Hepatocyte (in vitro differentiated cells): Measurements from ENCODE around the gene HOXB4. TPM values are rescaled to one million over a fixed set of nuclear protein-coding genes. Genes with fewer than 3 reads are reported as not detected.
A peak's percentile ranks its signal among the peaks of the same experiment; 100 is the strongest.

ENCODE experiments used
- DNase-seq: peaks from one replicate; pipeline ENCODE4 v3.0.0-alpha.2; 2016; ENCODE audit warnings: low spot score
- H2AFZ ChIP-seq: fragments of 200-600 bp; sonication (generic); 2 replicates; pipeline ENCODE4 v1.6.0; 2016; ENCODE audit warnings: antibody characterized with exemption, mild to moderate bottlenecking
- H3K27ac ChIP-seq: fragments of 200-600 bp; sonication (generic); 2 replicates; pipeline ENCODE4 v1.5.1; 2016; ENCODE audit warnings: mild to moderate bottlenecking
- H3K27me3 ChIP-seq: fragments of 200-600 bp; sonication (generic); 2 replicates; pipeline ENCODE4 v1.6.1; 2016
- H3K36me3 ChIP-seq: fragments of 200-600 bp; sonication (generic); replicated peaks from 2 replicates; pipeline ENCODE4 v1.5.1; 2016; ENCODE audit warnings: low read depth; ENCODE audit not compliant: insufficient read depth
- H3K4me1 ChIP-seq: fragments of 200-600 bp; sonication (generic); 2 replicates; pipeline ENCODE4 v1.5.1; 2016; ENCODE audit warnings: mild to moderate bottlenecking, moderate library complexity; ENCODE audit not compliant: insufficient read depth
- H3K4me2 ChIP-seq: fragments of 200-600 bp; sonication (generic); 2 replicates; pipeline ENCODE4 v1.6.0; 2016
- H3K4me3 ChIP-seq: fragments of 200-600 bp; sonication (generic); 2 replicates; pipeline ENCODE4 v1.5.1; 2016; ENCODE audit warnings: mild to moderate bottlenecking
- H3K79me2 ChIP-seq: fragments of 200-600 bp; sonication (generic); 2 replicates; pipeline ENCODE4 v1.6.0; 2017; ENCODE audit warnings: mild to moderate bottlenecking
- H3K9me2 ChIP-seq: fragments of 200-600 bp; sonication (generic); replicated peaks from 2 replicates; pipeline ENCODE4 v1.6.0; 2017; ENCODE audit warnings: mild to moderate bottlenecking; ENCODE audit not compliant: insufficient read depth
- H3K9me3 ChIP-seq: fragments of 200-600 bp; sonication (generic); 2 replicates; pipeline ENCODE4 v1.5.1; 2016; ENCODE audit warnings: low read depth, mild to moderate bottlenecking
- H4K20me1 ChIP-seq: fragments of 200-600 bp; sonication (generic); 2 replicates; pipeline ENCODE4 v1.6.0; 2016; ENCODE audit warnings: mild to moderate bottlenecking; ENCODE audit not compliant: insufficient read depth, poor library complexity, severe bottlenecking
- EZH2 ChIP-seq: fragments of 200-600 bp; sonication (generic); IDR thresholded peaks from 2 replicates; pipeline ENCODE4 v1.6.1; 2016; ENCODE audit warnings: antibody characterized with exemption, mild to moderate bottlenecking, borderline replicate concordance
- EZH2phosphoT487 ChIP-seq: fragments of 200-600 bp; sonication (generic); IDR thresholded peaks from one replicate; pipeline ENCODE4 v1.6.1; 2018; ENCODE audit warnings: antibody characterized with exemption, mild to moderate bottlenecking, low read depth, moderate library complexity; ENCODE audit not compliant: unreplicated experiment, severe bottlenecking
- WGBS: methylation state at CpG from one replicate; pipeline ENCODE4 v1.1.6; 2016; ENCODE audit warnings: low lambda C conversion rate; ENCODE audit errors: missing lambda C conversion rate; 5-methylcytosine and 5-hydroxymethylcytosine counted together
- polyA plus RNA-seq: library from polyadenylated mRNA; unstranded; fragments of >200 nt; fragmentation: Nextera tagmentation; extraction: Ambion mirVana; gene quantifications from 2 replicates; pipeline ENCODE4 v1.2.1, GENCODE V29; 2016
- total RNA-seq: library from RNA; depleted of rRNA; stranded (reverse); fragments of >200 nt; gene quantifications from 2 replicates; pipeline ENCODE4 v1.2.3, GENCODE V29; 2014
- TF ChIP-seq, protein P1 (sequence below): fragments of 200-600 bp; sonication (generic); IDR thresholded peaks from 2 replicates; pipeline ENCODE4 v1.5.1; 2016; ENCODE audit warnings: antibody characterized with exemption, mild to moderate bottlenecking; ENCODE audit not compliant: poor library complexity

Gene HOXB4
- total and polyA plus RNA-seq, 2 experiments from 2014 or later, result 1.8 to 2.2 TPM

DNA sequence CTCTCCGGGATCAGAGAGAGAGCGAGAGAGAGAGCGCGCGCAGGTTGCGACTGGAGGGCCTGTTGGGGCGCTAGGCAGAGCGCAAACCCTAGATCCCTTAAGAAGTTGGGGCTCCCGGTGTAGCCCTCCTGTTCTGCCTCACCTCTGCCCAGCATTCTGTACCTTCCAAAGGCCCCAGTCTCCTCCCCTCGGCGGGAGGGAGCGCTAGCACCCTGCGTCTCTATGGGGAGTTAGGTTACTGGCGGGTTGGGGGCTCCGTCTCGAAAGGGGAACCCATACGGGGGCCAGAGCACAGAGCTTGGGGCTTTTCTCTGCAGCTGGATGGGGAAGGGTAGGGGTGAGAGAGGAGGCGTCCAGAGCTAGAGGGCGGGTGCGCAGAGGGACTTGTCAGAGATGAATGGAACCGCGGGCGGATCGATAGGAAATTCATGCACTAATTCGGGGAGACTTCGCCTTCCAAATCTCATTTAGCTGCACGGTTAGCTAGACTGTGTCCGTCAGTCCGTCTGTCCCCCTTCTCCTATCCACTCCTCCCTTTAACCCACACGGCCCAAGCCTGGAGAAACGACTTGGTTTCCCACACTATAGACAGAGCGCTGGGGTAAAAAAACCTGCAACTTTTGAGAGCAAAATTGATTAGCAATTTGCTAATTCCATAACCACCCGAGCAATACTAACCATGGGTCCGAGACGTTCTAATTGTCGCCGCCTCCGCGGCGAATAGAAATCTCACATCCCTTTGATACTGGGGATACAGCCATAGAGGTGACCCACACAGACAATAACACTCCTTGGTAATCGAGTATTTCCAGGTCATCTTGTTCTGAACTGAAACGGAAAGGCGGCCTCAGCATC is 693 bp upstream of the HOXB4 start:
- Histone ChIP-seq H2AFZ (no peak overlapping the region), H3K4me2 (peak overlapping the region; percentile 91), H3K9me2 (no peaks in the 10 kb centered on the region), H3K79me2 (peaks cover 25% of the 10 kb centered on the region), H4K20me1 (no peaks in the 10 kb centered on the region), H3K4me1 (peaks cover 18% of the 10 kb centered on the region), H3K27ac (peak overlapping the region; percentile 80), H3K36me3 (no peaks in the 10 kb centered on the region), H3K4me3 (peak overlapping the region; percentile 5), H3K27me3 (peaks cover 92% of the 10 kb centered on the region), H3K9me3 (no peaks in the 10 kb centered on the region)
- TF ChIP-seq EZH2phosphoT487, result peak; percentile 61
- TF ChIP-seq EZH2, result peak; percentile 69
- TF ChIP-seq, protein P1, sequence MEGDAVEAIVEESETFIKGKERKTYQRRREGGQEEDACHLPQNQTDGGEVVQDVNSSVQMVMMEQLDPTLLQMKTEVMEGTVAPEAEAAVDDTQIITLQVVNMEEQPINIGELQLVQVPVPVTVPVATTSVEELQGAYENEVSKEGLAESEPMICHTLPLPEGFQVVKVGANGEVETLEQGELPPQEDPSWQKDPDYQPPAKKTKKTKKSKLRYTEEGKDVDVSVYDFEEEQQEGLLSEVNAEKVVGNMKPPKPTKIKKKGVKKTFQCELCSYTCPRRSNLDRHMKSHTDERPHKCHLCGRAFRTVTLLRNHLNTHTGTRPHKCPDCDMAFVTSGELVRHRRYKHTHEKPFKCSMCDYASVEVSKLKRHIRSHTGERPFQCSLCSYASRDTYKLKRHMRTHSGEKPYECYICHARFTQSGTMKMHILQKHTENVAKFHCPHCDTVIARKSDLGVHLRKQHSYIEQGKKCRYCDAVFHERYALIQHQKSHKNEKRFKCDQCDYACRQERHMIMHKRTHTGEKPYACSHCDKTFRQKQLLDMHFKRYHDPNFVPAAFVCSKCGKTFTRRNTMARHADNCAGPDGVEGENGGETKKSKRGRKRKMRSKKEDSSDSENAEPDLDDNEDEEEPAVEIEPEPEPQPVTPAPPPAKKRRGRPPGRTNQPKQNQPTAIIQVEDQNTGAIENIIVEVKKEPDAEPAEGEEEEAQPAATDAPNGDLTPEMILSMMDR, result no peak
- WGBS, result 7% methylated on average over 43 of the region's 43 CpGs
- DNase-seq, result no peak

DNA sequence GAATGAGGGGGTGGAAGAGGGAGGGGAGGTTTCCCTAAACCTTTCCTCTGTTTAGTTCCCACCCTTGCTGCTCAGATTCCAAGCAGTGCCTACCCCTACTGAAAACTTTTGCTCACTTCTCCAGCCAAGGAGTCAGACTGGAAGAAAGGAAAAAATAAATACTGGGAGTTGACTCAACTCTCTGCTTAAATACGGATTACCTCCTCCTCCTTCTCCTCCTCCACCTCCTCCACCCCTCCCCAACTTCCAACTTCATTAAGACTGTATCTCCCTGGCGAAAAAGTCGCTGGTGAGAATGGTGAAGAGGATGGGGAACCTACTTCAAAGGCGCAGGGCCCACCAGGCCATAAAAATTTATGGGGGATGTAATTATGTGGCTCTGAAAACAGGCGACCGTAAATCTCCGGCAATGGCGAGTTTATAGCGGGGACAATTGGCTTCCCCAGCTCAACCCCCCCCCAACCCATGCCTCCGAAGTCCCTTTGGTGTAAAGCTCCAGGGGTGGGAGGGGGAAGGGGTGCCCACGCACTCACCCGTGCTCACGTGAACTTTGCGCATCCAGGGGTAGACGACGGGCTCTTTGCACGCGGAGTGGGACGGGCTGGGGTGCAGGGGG is 712 bp downstream of the HOXB4 start:
- TF ChIP-seq, protein P1, result no peak
- TF ChIP-seq EZH2phosphoT487 (peak; percentile 28), EZH2 (peak; percentile 45)
- peaks cover 18% of the 10 kb centered on the region for H3K79me2 ChIP-seq
- H3K27ac ChIP-seq, result peak overlapping the region; percentile 68
- no peak for DNase-seq
- H3K4me2 ChIP-seq, result peak overlapping the region; percentile 91
- H4K20me1 ChIP-seq, result no peaks in the 10 kb centered on the region
- H2AFZ ChIP-seq, result no peak overlapping the region
- no peaks in the 10 kb centered on the region for H3K9me2 ChIP-seq
- no peaks in the 10 kb centered on the region for H3K36me3 ChIP-seq
- 2% methylated on average over 9 of the region's 19 CpGs for WGBS
- H3K27me3 ChIP-seq, result peaks cover 92% of the 10 kb centered on the region
- H3K9me3 ChIP-seq, result no peaks in the 10 kb centered on the region
- peak overlapping the region; percentile 26 for H3K4me3 ChIP-seq
- H3K4me1 ChIP-seq, result peaks cover 14% of the 10 kb centered on the region

DNA sequence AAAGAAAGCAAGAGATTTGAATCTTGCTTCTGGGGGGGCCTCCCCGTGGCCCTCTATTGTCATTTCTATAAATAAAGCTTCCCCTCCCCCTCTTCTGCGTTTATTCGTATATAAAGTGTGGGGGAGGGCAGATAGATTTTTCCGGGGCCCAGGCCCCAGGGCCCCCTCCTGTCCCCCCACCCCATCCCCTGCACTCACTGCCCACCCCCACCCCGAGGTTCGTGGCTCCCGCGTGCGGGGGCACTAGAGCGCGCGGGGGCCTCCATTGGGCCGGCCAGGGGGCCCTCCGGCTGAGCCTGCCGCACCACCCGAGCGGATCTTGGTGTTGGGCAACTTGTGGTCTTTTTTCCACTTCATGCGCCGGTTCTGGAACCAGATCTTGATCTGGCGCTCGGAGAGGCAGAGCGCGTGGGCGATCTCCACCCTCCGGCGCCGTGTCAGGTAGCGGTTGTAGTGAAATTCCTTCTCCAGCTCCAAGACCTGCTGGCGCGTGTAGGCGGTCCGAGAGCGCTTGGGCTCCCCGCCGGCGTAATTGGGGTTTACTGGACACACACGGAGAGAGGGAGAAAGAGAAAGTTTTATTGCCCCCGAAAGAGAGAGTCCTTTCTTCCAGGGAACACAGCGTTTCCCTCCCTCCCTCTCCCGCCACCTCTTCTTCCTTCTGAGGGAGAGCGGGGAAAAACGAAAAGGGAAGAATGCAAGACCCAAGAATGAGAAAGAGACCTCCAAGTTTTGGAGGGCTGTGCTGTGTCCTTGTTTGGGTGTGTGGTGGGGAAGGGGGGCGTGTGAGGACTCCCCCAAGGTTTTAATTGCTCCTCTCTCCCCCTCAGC is 1.5 kb downstream of the HOXB4 start:
- Histone ChIP-seq H3K4me3 (peak overlapping the region; percentile 26), H3K4me1 (peaks cover 9% of the 10 kb centered on the region), H4K20me1 (no peaks in the 10 kb centered on the region), H3K27me3 (peaks cover 92% of the 10 kb centered on the region), H3K79me2 (peaks cover 16% of the 10 kb centered on the region), H3K4me2 (peak overlapping the region; percentile 91), H3K36me3 (no peaks in the 10 kb centered on the region), H3K27ac (peak overlapping the region; percentile 68), H2AFZ (no peak overlapping the region), H3K9me3 (no peaks in the 10 kb centered on the region), H3K9me2 (no peaks in the 10 kb centered on the region)
- 6% methylated on average over 41 of the region's 43 CpGs for WGBS
- peak; percentile 58 for DNase-seq
- TF ChIP-seq, protein P1, result no peak
- TF ChIP-seq EZH2, result peak; percentile 48
